Amniotic stem cell (primary cell): Measurements from ENCODE around the gene MTHFS.
"Not testable (repeated sequence)": the region's sequence is repeated elsewhere in the genome, so short reads cannot be mapped to it uniquely, and the experiment has no call there.

Experiments used
- DNase-seq: peaks from one replicate; lab custom pipeline; 2025; lab: John Stamatoyannopoulos, UW

The MTHFS gene

DNA sequence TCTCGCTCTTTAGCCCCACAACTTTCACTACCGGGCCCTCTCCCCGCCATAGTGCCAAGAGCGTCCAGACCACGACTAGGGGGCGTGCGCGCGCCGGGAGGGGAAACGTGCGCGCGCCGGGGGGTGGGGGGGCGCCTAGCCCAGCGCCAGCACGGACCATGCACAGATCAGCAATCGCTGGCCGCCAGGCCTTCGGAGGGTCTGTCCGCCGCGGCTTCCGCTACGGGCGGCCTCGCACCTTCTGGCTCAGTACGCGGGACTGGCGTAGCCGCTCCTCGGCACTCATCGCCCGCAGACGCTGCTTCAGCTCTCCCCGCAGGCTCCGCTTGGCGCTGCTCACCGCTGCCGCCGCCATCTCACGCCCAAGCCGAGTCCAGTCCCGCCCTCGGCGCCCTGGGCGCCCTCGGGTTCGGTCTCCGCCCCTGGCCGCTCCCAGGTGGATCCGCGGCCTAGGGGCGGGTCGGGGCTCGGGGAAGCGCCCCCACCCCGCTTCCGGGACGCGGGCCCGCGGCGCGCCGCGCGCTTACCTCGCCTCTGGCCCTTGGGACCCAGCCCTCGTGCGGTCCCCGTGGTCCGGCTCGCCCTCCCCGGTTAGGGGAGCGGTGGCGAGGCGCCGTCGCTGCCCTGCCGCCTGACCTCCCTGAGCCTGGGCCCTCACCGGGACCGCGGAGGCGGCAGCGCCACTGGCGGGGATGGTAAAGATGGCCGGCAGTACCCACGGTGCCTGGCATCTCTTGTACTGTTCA, at the start of gene MTHFS:
Gene MTHFS, minus strand, starts transcription at position 381 of the 746 bp plus-strand sequence. Its CDS starts 26 bp downstream, at position 355.
- peak; percentile 52 for DNase-seq

DNA sequence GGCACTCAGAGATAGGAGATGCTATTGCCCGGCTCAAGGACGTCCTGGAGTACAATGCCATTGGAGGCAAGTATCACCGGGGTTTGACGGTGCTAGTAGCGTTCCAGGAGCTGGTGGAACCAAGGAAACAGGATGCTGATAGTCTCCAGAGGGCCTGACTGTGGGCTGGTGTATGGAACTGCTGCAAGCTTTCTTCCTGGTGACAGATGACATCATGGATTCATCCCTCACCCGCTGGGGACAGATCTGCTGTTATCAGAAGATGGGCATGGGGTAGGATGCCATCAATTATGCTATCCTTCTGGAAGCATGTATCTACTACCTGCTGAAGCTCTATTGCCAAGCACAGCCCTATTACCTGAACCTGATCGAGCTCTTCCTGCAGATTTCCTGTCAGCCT, 47.8 kb upstream of the MTHFS start:
- no peak for DNase-seq

GRCh38 chr15:79943820-79944219, 47.0 kb upstream of the MTHFS start:
- DNase-seq: no peak

- no peak for DNase-seq
These were observed 46.1 kb upstream of the MTHFS start for GRCh38 chr15:79942741-79943481.

DNA sequence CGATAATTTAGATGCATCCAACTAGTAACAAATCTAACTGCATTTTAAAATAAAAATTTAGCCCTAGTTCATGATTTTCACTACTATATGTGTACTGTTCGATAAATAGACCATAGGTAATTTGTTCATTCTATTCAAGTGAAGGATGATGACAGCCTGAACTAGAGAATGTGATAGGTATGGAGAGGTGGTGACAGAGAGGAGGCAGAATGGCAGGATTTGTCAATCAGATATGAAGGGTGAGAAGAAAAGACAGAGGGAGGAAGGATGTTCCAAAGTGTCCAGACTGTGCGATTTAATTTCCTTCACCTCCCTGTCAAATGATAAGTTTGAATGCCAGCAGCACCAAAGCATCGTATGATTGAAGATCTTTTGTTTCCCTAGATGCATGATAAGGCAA, 42.6 kb upstream of the MTHFS start:
- no peak for DNase-seq

DNA sequence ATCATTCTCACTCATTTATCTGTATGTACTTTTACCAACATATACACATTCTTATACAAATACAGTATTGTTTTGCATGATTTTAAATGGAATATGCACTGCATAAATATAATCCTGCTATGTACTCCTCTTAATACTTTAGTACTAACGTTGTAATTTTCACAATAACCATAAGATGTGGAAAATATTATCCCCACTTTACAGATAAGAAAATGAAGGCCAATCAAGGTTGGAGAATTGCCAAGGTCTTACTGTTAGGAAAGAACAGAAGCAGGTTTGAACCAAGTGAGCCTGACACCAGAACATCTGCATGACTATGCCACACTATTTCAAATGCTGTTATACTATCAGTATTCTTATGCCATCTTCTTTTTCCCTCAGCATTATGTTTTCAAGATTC, 41.3 kb upstream of the MTHFS start:
- no peak for DNase-seq

DNA sequence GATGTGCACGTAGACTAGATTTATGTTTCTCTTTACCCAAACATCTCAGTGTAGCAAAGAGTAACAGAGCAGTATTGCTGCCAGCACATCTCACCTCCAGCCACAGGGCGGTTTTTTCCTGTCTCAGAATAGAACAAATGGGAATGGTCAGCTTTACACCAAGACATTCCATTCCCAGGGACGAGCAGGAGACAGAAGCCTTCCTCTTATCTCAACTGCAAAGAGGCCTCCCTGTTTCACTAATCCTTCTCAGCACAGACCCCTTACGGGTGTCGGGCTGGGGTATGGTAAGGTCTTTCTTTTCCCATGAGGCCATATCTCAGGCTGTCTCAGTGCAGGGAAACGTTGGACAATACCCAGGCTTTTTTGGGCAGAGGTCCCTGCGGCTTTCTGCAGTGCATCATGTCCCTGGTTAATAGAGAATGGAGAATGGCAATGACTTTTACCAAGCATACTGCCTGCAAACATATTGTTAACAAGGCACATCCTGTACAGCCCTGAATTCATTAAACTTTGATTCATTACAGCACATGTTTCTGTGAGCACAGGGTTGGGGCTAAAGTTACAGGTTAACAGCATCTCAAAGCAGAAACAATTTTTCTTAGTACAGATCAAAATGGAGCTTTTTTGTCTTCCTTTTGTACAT, 38.9 kb upstream of the MTHFS start:
- not testable (repeated sequence) for DNase-seq

DNA sequence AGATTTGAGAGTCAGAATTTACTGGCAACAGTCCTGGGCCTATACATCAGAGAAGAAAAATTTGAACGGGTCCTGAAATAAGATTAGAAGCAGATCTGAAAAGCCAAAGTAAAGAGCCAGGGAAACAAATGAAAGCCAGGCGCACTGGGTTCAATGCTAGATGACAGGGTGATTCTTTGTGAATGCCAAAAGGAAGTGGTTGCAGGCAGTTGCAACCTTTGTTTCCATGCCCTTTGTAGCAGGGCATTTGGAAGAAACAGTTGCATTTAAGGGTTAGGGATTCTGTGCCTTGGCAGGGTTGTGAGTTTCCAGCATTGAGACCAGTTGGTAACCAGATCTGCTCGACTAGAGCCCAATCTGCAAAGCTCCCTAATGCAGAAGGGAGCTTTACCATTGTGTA, 36.4 kb upstream of the MTHFS start:
- DNase-seq: no peak

GRCh38 chr15:79932447-79932846, 35.6 kb upstream of the MTHFS start:
- no peak for DNase-seq

DNA sequence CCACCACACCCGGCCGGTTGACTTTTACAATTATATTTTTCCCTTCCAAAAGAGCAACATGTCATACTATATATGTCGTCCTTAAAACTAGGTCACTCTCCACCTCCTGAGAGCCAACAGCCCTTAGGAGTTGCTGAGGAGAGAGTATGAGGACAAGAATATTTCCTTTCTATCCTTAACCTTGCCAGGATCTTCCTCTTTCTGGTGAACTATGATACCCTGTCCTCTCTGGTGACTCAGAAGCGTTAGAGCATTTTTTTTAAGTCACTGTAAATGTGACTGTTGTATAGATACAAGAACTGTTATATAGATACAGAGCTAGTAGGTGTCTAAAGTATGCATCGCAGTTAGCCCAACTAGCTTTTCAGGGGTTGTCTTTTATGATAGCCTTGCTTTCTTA, 33.7 kb upstream of the MTHFS start:
- DNase-seq: no peak

DNA sequence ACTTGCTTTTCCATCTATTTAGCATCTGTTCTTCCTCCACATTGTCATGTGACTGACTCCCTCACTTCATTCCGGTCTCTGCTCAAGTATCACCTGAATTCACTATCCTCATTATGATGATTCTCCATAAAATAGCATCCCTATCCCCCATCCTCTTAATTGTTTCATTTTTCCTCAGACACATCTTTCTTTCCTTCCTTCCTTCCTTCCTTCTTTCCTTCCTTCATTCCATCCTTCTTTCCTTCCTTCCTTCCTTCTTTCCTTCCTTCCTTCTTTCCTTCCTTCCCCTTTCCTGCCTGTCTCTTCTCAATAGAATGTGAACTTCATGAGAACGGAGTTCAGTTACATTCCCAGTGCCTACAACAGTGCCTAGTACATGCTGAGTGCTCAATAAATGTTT, 32.6 kb upstream of the MTHFS start:
- DNase-seq: no peak

GRCh38 chr15:79926116-79926515, 29.3 kb upstream of the MTHFS start:
- not testable (repeated sequence) for DNase-seq

DNA sequence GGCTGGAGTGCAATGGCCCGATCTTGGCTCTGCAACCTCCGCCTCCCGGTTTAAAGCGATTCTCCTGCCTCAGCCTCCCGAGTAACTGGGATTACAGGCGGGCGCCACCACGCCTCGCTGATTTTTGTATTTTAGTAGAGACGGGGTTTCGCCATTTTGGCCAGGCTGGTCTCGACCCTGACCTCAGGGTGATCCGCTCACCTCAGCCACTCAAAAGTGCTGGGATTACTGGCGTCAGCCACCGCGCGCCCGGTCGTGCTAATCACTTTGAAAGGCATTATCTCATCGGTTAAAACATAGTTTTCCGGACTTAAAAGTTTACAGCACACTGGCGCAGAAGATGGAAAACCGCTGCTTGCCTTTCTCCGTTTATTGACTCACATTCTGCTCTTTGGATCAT, 27.6 kb upstream of the MTHFS start:
- no peak for DNase-seq

DNA sequence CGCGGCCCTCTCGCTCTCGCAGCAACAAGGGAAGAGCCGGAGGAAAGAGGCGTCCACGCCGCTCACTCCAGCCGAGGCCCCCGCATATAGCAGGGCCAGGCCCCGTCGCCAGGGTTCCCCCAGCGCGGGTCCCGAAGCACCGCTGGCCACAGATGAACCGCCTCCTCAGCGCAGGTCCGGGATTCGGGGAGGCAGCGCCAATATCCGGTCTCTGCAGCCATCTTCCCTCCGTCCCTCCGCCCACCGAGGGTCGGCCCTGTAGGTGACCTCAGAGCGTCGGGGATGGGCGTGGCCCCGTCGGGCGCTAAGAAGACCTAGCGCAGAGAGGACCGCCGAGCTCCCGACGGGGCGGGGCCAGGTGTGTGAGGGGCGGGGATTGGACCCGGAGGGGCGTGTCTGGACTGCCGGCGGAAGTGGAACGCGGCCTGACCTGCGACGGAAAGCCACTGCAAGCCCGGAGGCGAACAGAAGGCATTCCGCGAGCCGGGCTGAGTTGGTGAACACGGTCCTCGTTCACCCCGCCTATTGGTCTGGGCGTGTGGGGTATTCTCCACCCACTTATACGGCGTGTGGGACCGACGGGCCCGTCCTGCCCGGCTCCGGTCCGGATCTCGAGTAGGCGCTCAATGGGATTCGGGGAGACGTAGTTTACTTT, 26.8 kb upstream of the MTHFS start:
- DNase-seq: peak; percentile 88

DNA sequence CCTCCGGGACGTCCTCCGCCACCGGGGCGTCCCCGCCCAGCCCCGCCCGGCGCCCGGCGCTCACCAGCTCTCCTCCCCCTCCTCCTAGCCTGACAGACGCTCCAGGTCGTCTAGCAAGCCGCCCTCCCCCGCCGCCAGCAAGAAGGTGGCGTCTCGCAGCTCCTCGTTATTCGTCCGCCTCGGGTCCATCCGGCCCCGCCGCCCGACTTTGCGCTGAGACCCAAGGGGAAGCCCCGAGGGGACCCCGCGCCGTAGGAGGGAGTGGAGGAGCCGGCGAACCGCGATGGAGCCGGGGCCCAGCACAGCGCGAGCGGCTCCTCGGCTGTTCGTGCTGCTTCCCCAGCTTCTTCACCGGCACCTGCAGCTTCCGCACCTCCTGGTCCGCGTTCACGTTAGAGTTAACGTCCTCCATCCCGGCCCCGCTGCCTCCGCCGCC, 26.3 kb upstream of the MTHFS start:
- peak; percentile 43 for DNase-seq

DNA sequence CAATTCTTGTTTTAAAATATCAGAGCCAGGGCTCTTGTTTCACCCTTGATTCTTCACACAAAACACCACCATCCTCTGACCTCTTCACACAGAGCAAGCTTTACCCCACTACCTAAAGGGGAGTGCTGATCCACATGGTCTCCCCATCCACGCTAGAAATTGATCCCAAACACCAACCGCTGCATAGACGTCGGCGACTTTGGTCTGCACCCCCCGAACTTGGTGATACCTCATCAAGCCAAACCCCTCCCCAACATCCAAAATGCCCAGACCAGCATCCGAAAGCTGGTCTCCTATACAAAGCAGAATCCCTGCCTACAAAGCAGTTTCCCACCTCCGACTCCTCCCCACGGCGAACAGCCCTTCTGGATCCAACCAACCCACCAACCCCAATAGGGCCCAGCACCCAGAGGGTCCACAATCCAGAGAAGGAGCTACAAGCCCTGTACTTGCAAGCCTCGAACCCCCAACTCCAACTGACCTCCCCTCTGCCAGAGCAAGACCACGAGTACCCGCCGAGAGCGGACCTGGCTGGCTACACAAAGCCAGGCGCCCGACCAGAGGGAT, 25.8 kb upstream of the MTHFS start:
- DNase-seq: no peak

GRCh38 chr15:79919749-79920511, 23.1 kb upstream of the MTHFS start:
- DNase-seq: no peak

DNA sequence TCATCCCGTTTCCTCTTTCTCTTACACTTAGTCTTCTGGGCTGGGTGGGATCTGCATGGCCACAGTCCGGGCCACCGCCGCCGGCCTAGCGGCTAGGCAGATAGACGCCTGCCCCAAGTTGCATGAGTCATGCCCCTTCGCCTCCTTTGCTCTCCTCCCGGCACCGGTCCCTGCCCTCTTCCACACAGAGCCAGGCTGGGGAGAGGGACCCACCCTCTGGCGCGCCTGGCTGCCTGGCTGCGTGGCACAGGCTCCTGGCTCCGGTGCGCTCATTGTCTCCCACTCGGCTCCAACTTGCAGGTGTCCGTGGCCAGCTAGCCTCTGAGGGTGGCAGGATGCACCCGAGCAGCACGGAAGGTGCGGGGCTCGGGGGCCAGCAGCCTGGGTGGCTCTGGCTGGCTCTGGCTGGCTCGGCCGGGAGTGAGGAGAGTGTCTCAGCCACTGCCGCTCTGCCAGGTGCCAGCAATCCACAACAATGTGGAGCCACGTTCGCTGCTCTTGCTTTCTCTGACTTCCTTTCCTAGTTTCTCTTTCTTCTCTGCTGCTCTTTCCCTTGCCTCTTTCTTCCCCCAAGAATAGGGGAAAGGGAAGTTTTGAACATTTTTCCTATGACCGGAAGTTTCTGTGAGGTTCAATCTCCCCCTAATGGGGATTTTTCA, 22.4 kb upstream of the MTHFS start:
- no peak for DNase-seq

- DNase-seq: no peak
These were observed 21.5 kb upstream of the MTHFS start for GRCh38 chr15:79918278-79918677.

DNA sequence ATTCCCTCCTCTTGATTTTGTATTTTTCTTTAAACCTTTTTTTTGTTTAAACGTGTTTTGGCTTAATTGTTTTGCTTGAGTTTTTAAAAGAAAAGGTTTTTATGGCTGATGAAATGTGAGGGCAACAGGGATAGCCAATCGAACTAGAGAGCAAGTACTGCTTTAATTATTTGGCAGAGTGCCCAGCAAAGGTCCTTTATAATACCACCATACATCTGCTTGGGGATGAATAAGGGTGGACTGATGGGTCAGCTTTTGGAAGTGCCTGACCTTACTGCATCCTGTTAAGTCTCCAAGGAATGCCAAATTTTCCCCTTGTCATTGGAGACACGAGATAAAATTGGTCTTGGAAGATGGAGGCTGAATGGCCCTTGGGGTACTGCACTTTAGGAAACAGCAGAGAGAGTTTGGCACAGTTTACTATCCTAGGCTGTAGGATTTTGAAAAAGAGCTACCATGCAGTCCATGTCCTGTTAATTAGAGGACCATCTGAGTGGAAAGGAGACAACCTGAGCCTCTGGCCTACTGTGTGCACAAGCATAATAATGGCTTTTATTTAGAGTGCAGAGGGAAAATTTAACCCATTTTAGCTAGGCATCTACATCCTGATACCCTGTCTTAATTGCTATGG, 19.8 kb upstream of the MTHFS start:
- no peak for DNase-seq
